ENCODE measurements around the gene KCNH4. TPM values are rescaled to one million over a fixed set of nuclear protein-coding genes. Genes with fewer than 3 reads are reported as not detected.

KCNH4 gene
- total RNA-seq, 1 experiment from 2014 or later = not detected

DNA sequence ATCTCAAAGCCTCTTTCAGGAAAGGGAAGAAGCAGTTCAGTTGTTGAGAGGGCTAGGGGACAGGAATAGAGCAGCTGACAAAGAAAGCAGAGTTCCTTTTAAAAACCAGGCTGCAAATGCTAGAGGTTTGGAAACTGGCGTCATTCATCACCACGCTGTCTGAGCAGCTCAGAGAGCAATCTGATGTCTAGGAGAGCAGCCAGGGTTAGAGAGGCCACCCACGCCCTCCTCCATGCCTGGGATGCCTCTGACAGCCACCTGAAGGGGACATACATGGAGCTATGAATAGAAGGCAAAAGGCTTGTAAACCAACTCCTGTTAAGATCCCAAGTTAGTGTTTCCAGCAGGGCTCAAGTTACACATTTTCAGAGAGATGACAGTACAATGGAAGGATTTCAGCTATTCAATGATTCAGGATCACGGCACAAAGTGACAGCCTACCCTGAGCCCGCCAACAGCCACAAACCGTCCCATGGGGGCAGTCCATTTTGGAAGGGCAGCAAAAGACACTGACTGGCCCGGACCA is 38.5 kb downstream of the KCNH4 start:
- no peak overlapping the region for H3K27ac ChIP-seq (ENCODE audit: low read depth, low read length)
- H3K36me3 ChIP-seq (ENCODE audit: control insufficient read depth in 1 of 2, insufficient read depth in 2 of 2, low read length in 2 of 2) = peaks cover 12 to 14% of the 10 kb centered on the region in 2 experiments; a peak in 3 of 4 replicates
- peaks cover 81% of the 10 kb centered on the region for H3K79me2 ChIP-seq (ENCODE audit: insufficient read depth, low read length)
- H3K27me3 ChIP-seq (ENCODE audit: insufficient read depth, low read length) = no peaks in the 10 kb centered on the region
- ChIA-PET CTCF (no interaction called here), POLR2A (no interaction called here), RAD21 (ENCODE audit: low non-redundant PET in 1 of 2, low total read pairs in 2 of 2, uncharacterized antibody in 2 of 2, unreplicated experiment in 2 of 2) (no interaction called here)
- no peak overlapping the region for H2AFZ ChIP-seq (ENCODE audit: low read depth, low read length, poor library complexity, severe bottlenecking)
- no TSS peak for BruUV-seq (replicated peaks)
- H3K4me1 ChIP-seq (ENCODE audit: control insufficient read depth in 1 of 2, insufficient read depth in 2 of 2, low read length in 2 of 2) = no peaks in the 10 kb centered on the region
- H3K9me3 ChIP-seq (ENCODE audit: control insufficient read depth in 1 of 2, insufficient read depth in 1 of 2, low read depth in 1 of 2, low read length in 2 of 2) = no peaks in the 10 kb centered on the region
- H4K20me1 ChIP-seq (ENCODE audit: insufficient read depth) = no peaks in the 10 kb centered on the region
- DNase-seq (ENCODE audit: low read depth, low spot score) (no peak), ATAC-seq (no peak)
- H3K4me2 ChIP-seq (ENCODE audit: low read length) = no peak overlapping the region
- TF ChIP-seq, protein P1, sequence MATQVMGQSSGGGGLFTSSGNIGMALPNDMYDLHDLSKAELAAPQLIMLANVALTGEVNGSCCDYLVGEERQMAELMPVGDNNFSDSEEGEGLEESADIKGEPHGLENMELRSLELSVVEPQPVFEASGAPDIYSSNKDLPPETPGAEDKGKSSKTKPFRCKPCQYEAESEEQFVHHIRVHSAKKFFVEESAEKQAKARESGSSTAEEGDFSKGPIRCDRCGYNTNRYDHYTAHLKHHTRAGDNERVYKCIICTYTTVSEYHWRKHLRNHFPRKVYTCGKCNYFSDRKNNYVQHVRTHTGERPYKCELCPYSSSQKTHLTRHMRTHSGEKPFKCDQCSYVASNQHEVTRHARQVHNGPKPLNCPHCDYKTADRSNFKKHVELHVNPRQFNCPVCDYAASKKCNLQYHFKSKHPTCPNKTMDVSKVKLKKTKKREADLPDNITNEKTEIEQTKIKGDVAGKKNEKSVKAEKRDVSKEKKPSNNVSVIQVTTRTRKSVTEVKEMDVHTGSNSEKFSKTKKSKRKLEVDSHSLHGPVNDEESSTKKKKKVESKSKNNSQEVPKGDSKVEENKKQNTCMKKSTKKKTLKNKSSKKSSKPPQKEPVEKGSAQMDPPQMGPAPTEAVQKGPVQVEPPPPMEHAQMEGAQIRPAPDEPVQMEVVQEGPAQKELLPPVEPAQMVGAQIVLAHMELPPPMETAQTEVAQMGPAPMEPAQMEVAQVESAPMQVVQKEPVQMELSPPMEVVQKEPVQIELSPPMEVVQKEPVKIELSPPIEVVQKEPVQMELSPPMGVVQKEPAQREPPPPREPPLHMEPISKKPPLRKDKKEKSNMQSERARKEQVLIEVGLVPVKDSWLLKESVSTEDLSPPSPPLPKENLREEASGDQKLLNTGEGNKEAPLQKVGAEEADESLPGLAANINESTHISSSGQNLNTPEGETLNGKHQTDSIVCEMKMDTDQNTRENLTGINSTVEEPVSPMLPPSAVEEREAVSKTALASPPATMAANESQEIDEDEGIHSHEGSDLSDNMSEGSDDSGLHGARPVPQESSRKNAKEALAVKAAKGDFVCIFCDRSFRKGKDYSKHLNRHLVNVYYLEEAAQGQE (IDR thresholded peaks at IDR 0.05; ENCODE audit: low read depth) = no peak
- TF ChIP-seq CBX3 (IDR thresholded peaks at IDR 0.05; ENCODE audit: low read depth) (no peak), CTCF (IDR thresholded peaks at IDR 0.05 in 2 of 3, conservative IDR thresholded peaks at IDR 0.05 in 1 of 3; ENCODE audit: borderline replicate concordance in 1 of 3, insufficient read depth in 1 of 3, low read depth in 2 of 3, low read length in 2 of 3) (no peak), ZNF274 (IDR thresholded peaks at IDR 0.05; ENCODE audit: low read depth, low read length) (no peak), SIN3A (IDR thresholded peaks at IDR 0.05; ENCODE audit: low read depth) (no peak), FOSL1 (IDR thresholded peaks at IDR 0.05; ENCODE audit: low read depth) (no peak), RAD21 (IDR thresholded peaks at IDR 0.05; ENCODE audit: low read depth) (no peak)
- no peaks in the 10 kb centered on the region for H3K9me2 ChIP-seq (ENCODE audit: insufficient read depth)
- H3K9ac ChIP-seq (ENCODE audit: low read length) = no peak overlapping the region
- intact Hi-C loops (cut with micrococcal nuclease) = no loop called here
- no peak overlapping the region for H3K4me3 ChIP-seq (replicated peaks in 1 of 2; ENCODE audit: low read depth in 1 of 2, low read length in 2 of 2)

Measured in HCT116 (cell line).